CD4-positive, alpha-beta T cell treated with Interleukin-15 for 1 hour (primary cell): ENCODE data around the gene LRRC8D.

Source experiments
- DNase-seq: peaks from one replicate; pipeline ENCODE4 v3.0.0-alpha.2; 2020

The LRRC8D gene

DNA sequence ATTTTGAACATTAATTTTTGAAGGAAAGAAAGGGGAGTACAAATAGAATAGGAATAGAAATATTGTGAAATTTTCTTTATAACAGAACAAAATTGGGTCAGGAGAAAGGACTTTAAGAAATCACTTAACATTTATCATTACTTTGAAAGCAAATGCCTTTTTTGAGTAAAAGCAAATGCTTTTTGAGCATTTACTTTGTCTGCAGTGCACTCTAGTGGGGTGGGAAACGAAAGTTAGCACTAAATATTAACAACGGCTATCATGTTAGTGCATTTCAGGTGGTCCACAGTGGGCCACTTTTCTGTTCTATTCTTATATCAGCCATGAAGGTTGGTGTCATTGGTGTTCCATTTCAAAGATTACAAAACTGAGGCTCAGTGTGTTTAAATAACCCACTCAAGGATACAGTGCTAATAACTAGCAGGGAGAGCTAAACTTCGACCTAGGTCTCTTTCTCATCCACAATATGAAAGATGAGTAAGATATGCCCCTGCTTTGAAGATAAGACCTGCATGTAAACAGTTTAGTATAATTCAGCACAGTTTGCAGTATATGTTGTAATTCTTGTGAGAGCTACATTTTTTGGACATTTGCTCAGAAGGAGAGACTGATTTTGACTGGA is 13.4 kb downstream of the LRRC8D start:
- no peak for DNase-seq

- DNase-seq = no peak
Observed at GRCh38 chr1:89836252-89837035, 15.6 kb downstream of the LRRC8D start.

- DNase-seq = no peak
Observed at GRCh38 chr1:89837036-89837481, 16.2 kb downstream of the LRRC8D start.

DNA sequence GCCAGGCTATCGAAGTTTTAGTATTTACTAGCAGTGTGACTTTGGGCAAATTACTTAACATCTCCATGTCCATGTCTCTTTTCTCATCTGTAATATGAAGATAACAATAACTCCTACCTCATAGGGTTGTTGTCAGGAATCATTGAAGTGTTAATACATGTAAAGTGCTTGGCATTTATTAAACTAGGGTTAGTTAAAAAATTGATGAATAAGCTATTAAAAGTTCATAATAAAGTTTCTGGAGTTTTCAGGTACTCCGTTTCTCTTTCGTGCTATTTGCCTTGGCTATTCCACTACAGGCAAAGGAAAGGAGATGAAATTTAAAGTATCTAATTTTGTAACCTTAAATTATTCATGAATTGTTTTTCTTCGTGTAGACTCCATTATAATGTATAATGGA is 16.7 kb downstream of the LRRC8D start:
- no peak for DNase-seq

- DNase-seq = no peak
Observed at GRCh38 chr1:89839516-89839915, 18.7 kb downstream of the LRRC8D start.

- DNase-seq = no peak
Observed at GRCh38 chr1:89841507-89841906, 20.7 kb downstream of the LRRC8D start.

GRCh38 chr1:89842567-89843272 is 21.9 kb downstream of the LRRC8D start:
- DNase-seq = no peak

DNA sequence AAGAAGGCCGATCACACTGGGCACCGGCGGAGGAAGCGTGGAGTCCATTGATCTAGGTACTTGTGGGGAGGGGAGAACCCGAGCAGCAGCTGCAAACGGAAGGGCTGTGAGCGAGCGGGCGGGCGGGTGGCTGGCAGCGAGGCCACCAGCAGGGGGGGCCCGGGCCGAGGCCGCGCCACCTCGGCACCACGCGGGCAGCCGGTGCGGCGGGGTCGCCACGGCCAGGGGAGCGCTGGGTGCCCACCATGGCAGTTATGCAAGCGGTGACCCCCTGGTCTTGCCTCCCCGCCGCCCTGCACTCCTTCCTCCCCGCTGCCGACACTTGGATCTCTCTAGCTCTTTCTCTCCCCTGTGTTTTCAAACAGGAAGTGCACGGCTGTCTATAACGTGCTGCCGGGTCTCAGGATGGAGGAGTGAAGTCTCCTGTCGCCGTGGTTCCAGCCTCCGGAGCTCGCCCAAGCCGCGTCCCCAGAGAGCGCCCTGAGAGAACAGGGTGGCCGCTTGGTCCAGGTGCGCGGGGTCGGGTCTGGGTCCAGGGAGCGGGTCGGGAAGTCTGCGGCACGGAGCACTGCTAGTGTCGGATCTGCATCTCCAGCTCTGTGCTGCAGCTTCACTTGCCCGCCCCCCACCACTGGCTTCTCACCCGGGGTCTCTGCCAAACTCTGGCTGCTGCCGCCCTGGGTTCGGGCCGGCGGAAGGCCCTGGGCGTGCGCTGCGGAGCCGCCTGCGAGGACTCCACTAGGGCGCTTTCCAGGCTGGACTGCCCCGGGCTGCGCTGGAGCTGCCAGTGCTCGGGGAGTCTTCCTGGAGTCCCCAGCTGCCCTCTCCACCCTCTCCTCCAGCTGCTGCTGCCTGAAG is 22.7 kb downstream of the LRRC8D start:
- peak; percentile 78 for DNase-seq

GRCh38 chr1:89844241-89844807 is 23.5 kb downstream of the LRRC8D start:
- no peak for DNase-seq

DNA sequence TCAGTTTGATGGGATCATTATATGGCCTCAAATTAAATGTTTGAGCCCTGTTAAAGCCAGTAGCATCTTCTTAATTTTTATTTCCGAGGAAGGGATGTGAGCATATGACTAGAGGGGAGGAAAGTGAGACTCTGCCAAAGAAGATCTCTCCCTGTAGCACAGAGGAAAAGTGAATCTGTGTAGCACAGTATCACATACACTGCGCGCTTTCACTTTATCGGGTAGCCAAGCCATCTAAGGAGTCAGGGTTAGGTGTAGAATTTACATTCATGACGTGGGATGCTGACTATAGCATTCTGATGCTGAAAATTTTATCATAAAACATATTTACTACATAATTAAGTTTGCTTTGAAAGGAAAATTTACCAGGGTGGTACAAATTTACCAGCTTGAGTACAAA is 24.0 kb downstream of the LRRC8D start:
- DNase-seq = no peak

DNA sequence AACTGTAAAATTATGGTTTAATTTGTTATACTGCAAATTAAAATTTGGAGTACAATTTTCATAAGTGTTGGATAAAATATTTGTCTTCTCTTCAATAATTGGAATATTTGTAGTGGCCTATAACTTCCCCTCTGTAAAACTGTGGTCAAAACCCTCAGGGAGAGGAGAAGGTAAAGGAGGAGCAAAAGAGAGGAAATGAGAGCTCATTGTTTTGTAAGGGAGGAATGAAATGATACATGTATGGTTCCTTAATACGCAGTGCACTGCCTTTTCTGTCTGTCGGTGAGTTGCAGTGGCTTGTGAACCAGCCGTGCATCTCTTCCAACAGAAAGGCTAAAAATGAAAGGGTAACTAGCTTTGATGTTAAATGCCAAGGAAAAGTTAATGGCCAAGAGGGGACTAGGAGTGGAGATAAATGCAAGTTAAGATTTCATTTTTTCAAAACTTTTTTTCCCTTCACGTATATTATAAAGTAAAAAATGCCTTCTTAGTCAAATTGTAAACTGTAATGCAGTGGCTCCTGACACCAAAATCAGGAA is 26.4 kb downstream of the LRRC8D start:
- no peak for DNase-seq

GRCh38 chr1:89850844-89851415 is 30.1 kb downstream of the LRRC8D start:
- DNase-seq = no peak

- no peak for DNase-seq
Observed at GRCh38 chr1:89854140-89854539, 33.3 kb downstream of the LRRC8D start.

DNA sequence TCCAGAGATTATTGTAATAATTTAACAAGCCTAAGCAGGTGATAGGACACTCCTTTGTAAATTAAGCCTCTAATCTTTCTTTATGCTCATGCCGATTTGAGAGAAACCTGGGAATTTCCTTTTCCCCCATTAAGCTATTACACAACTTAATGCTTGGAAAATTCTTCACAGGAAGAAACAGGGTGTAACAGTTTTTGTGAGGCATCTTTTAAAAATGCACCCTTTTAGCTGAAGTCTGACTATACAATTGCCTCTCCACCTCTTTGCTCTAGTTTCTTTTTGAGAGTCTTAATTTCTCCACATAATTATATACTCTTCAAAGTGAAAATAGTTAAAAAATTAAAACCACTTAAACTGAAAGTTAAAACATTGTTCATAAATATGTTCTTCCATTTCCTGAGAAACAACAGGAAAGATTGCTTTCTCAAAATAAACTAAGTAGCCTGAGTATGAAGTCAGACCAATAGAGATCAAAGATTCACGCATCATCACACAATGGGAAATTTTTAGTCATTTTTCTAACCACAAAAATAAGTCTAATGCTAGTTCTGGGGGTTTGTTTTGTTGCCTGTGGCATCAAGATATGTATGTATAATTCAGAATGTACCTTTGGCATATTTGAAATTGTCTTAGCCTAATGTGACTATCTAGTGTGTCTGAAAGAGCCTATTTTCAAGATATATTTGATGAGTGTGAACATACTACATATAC is 34.7 kb downstream of the LRRC8D start:
- DNase-seq = no peak

DNA sequence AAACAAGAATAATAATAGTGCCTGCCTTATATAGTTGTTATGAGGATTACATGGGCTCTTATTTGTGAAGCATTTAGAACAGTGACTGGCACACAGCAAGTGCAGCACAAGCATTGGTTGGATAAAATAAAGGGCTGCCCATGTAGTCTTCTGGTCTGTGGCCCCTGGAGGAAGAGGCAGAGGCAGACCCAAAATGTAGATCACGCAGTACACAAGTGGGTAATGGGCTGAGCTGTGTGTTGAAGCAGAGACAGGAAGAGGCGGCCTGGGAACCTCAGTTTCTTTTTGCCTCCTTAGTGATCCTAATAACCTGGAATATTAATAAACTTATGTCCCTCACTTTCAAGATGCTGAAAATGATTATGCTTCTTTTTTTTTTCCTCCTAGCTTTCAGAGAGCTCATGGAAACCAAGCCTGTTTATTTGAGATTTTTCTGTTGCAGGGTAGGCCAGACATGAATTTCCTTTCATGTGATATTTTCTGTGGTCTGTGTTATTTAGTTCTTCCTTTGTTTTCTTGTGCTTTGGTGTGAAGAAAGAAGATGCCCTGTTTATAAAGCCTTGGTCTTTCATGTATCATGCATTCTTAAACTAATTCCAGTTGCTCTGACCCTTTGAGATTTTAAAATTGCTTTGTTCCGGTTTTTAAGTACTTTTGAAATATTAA is 42.5 kb downstream of the LRRC8D start:
- DNase-seq = no peak

- no peak for DNase-seq
Observed at GRCh38 chr1:89865498-89866382, 44.9 kb downstream of the LRRC8D start.

GRCh38 chr1:89866568-89866967 is 45.7 kb downstream of the LRRC8D start:
- DNase-seq = no peak

DNA sequence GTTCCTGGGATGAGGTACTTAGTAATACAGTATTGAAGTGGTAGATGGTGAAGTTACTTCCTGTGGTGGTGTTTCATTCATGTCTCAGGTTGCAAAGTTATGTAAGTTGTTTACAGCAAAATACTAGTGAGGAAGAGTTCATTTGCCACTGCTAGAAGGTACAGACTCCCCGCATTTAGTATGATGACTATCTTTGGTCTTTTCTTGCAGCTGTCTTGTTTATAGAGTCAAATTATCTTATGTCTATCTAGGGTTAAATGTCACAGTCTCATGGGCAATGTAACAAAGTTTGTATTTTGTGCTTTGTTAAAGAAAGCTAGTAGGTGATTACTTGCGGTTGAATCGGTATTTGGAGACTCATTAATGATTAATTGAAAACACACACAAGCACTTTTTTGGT is 50.2 kb downstream of the LRRC8D start:
- DNase-seq = no peak

DNA sequence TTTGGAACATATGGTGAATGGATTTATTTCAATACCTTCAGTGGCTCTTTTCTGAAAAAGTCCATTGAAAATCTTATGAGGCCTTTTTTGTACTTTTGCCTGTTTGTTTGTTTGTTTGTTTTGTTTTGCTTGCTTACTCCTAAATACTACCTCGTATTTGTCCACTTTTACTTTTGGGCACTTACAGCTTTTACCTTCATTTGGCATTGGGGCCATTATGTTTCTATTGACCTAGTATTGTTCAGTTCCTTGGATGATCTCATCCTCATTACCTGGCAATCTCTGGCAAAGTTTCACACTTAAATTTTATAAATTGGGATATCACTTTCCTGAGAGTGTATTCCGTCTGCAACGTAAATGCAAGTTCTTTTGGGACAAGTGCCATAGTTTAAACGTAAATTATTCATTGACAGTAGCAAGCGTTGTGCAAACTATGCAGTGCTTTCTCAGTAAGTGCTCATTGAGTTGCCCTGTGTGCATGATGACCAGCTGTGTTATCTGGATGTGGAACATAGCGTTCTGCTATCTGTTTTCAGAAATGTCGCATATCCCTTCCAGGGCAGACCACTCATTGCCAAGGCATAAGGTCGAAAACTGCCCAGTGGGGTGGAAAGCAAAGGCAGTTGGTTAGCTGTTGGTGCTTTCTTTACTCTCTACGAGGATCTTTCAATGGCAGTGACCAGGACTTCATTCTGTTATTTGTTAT is 51.1 kb downstream of the LRRC8D start:
- no peak for DNase-seq
